ENCODE results near the gene PINLYP. TPM values are rescaled to one million over a fixed set of nuclear protein-coding genes. Genes with fewer than 3 reads are reported as not detected.

The PINLYP gene
- polyA plus RNA-seq, 1 donor (not counting 4 experiments of a cell fraction or from before 2014, with no cell fraction given) = 16.0 TPM

DNA sequence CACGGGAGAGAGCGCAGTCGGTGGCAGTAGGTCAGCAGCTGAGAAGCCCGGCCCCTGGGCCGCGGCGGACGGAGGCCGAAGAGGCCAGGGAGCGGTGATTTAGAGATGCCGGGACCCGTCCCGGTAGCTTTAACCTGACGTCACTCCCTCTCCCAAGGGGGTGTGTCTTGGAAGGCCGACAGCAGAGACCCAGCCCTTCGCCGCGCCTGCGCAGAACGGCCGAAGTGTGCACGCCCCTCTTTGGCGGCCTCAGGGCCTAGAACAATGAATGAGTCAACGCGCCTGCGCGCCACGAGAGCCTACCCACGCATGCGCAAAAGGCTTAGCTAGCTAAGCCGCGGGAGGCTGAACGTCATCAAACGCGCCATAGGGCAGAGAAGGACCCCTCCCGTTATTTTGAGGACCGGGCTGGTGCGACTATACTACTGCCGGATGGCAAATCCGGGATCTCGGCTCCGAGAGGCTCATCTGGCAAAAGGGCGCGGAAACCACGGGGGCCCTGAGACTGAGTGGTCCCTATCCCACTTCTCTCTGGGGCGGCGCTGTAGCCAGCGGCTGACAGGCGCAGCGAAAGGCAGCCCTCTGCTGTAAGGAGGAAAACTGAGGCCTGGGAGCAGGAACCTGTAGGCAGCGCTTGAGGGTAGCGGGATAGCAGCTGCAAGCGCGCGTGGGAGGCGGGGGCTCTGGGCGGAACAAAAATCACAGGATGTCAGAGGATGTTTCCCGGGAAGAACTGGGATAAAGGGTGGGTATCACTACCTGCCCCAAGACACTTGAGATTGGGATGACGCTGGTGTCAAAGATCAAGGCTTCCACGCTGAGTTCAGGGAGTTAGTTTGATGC is 20.6 kb downstream of the PINLYP start, which contains the start of the genes IRGQ and ZNF576:
TSS of gene IRGQ (minus strand) at position 136 of the 843 bp plus-strand sequence. CDS start 796 bp downstream, outside the sequence.
TSS of gene ZNF576 (plus strand) at position 597 of the 843 bp plus-strand sequence. CDS start 514 bp downstream, outside the sequence.
- peaks cover 5% of the 10 kb centered on the region for H4K20me1 ChIP-seq (ENCODE audit: control insufficient read depth, extremely low read depth, insufficient read depth, low read length)
- dilution Hi-C loops (cut with MboI; ENCODE audit: extremely low pct_ligation_motif_present, low sequenced_read_pairs) = no loop called here
- H3K4me3 ChIP-seq (ENCODE audit: control insufficient read depth in 2 of 3, extremely low read depth in 1 of 3, insufficient read depth in 2 of 3, low read depth in 1 of 3, low read length in 3 of 3) = peak within 1 kb of the TSS; percentile 70 to 96 (median 96)
- peak within 1 kb of the TSS; percentile 85 for H2AFZ ChIP-seq (ENCODE audit: control insufficient read depth, low read length)
- peaks cover 24% of the 10 kb centered on the region for H3K4me1 ChIP-seq (ENCODE audit: control insufficient read depth, extremely low read depth, insufficient read depth, low read length)
- FAIRE-seq (peak; percentile 94), DNase-seq (ENCODE audit: low read depth, low spot score) (peak; percentile 99)
- peak within 1 kb of the TSS; percentile 93 for H3K4me2 ChIP-seq (ENCODE audit: control insufficient read depth, extremely low read depth, insufficient read depth, low read depth, low read length)
- H3K9me1 ChIP-seq (ENCODE audit: control insufficient read depth, extremely low read depth, insufficient read depth, low read length) = no peaks in the 10 kb centered on the region
- TF ChIP-seq EZH2 (IDR thresholded peaks at IDR 0.05; ENCODE audit: low read length) = no peak
- TF ChIP-seq, protein P1, sequence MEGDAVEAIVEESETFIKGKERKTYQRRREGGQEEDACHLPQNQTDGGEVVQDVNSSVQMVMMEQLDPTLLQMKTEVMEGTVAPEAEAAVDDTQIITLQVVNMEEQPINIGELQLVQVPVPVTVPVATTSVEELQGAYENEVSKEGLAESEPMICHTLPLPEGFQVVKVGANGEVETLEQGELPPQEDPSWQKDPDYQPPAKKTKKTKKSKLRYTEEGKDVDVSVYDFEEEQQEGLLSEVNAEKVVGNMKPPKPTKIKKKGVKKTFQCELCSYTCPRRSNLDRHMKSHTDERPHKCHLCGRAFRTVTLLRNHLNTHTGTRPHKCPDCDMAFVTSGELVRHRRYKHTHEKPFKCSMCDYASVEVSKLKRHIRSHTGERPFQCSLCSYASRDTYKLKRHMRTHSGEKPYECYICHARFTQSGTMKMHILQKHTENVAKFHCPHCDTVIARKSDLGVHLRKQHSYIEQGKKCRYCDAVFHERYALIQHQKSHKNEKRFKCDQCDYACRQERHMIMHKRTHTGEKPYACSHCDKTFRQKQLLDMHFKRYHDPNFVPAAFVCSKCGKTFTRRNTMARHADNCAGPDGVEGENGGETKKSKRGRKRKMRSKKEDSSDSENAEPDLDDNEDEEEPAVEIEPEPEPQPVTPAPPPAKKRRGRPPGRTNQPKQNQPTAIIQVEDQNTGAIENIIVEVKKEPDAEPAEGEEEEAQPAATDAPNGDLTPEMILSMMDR (optimal IDR thresholded peaks at IDR 0.05 in 1 of 3, IDR thresholded peaks at IDR 0.05 in 1 of 3, conservative IDR thresholded peaks at IDR 0.05 in 1 of 3; ENCODE audit: extremely low read depth in 1 of 3, insufficient read depth in 2 of 3, low read length in 3 of 3) = no peak
- peak within 1 kb of the TSS; percentile 99 for H3K27ac ChIP-seq (ENCODE audit: control insufficient read depth, insufficient read depth, low read length)
- H3K79me2 ChIP-seq (ENCODE audit: control insufficient read depth, insufficient read depth, low read length) = peaks cover 63% of the 10 kb centered on the region
- no peaks in the 10 kb centered on the region for H3K27me3 ChIP-seq (ENCODE audit: control insufficient read depth, extremely low read depth, insufficient read depth, low read length)
- no peaks in the 10 kb centered on the region for H3K9me3 ChIP-seq (ENCODE audit: control insufficient read depth, low read depth, low read length)
- peak within 1 kb of the TSS; percentile 99 for H3K9ac ChIP-seq (ENCODE audit: control insufficient read depth, extremely low read depth, insufficient read depth, low read length)
- peaks cover 23 to 48% of the 10 kb centered on the region in 2 experiments for H3K36me3 ChIP-seq (ENCODE audit: control insufficient read depth in 2 of 2, extremely low read depth in 1 of 2, insufficient read depth in 2 of 2, low read length in 2 of 2)

DNA sequence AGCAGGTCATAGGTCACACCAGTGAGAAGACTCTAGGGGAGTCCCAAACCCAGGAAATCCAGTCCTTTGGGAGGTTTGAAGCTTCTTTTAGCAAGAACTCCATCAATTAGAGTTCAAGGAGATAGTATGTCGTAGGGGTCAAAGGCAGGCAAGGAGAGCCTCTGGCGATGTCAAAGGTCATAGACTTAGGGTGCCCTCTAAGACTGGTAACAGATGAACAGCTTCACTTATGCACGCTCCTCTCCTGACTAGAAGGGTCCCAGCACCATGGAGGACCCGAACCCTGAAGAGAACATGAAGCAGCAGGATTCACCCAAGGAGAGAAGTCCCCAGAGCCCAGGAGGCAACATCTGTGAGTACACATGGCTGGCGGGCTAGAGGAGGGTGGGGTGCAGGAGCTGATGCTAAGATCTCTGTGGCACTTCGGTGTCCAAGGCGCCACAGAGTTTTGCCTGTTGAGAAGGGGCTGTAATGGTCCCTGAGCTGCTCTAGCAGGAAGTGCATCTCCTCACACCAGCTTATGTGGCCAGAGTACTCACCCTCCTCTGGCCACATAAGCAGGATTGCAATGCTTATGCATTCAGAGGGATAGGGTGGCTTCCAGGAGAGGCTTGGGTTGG is 21.4 kb downstream of the PINLYP start:
- Histone ChIP-seq H3K79me2 (ENCODE audit: control insufficient read depth, insufficient read depth, low read length) (peaks cover 61% of the 10 kb centered on the region), H4K20me1 (ENCODE audit: control insufficient read depth, extremely low read depth, insufficient read depth, low read length) (peaks cover 5% of the 10 kb centered on the region), H3K4me1 (ENCODE audit: control insufficient read depth, extremely low read depth, insufficient read depth, low read length) (peaks cover 24% of the 10 kb centered on the region), H3K36me3 (ENCODE audit: control insufficient read depth in 2 of 2, extremely low read depth in 1 of 2, insufficient read depth in 2 of 2, low read length in 2 of 2) (peaks cover 24 to 45% of the 10 kb centered on the region in 2 experiments), H3K9me3 (ENCODE audit: control insufficient read depth, low read depth, low read length) (no peaks in the 10 kb centered on the region), H3K27me3 (ENCODE audit: control insufficient read depth, extremely low read depth, insufficient read depth, low read length) (no peaks in the 10 kb centered on the region), H3K4me2 (ENCODE audit: control insufficient read depth, extremely low read depth, insufficient read depth, low read depth, low read length) (peak overlapping the region; percentile 93), H3K4me3 (ENCODE audit: control insufficient read depth in 2 of 3, extremely low read depth in 1 of 3, insufficient read depth in 2 of 3, low read depth in 1 of 3, low read length in 3 of 3) (peak overlapping the region; percentile 70 to 96 (median 85)), H3K9me1 (ENCODE audit: control insufficient read depth, extremely low read depth, insufficient read depth, low read length) (no peaks in the 10 kb centered on the region), H3K27ac (ENCODE audit: control insufficient read depth, insufficient read depth, low read length) (peak overlapping the region; percentile 99), H2AFZ (ENCODE audit: control insufficient read depth, low read length) (peak overlapping the region; percentile 85), H3K9ac (ENCODE audit: control insufficient read depth, extremely low read depth, insufficient read depth, low read length) (peak overlapping the region; percentile 99)
- FAIRE-seq (no peak), DNase-seq (ENCODE audit: low read depth, low spot score) (no peak)
- dilution Hi-C loops (cut with MboI; ENCODE audit: extremely low pct_ligation_motif_present, low sequenced_read_pairs) = no loop called here
- no peak for TF ChIP-seq EZH2 (IDR thresholded peaks at IDR 0.05; ENCODE audit: low read length)
- TF ChIP-seq, protein P1 (optimal IDR thresholded peaks at IDR 0.05 in 1 of 3, IDR thresholded peaks at IDR 0.05 in 1 of 3, conservative IDR thresholded peaks at IDR 0.05 in 1 of 3; ENCODE audit: extremely low read depth in 1 of 3, insufficient read depth in 2 of 3, low read length in 3 of 3) = no peak

All from keratinocyte (primary cell).